A673 (cell line): ENCODE results near the gene P2RY2.

Experiments
- CTCF ChIP-seq: fragments of 300-800, 200-600 bp; sonication (generic); conservative IDR thresholded peaks from 2 replicates; pipeline ENCODE4 v1.5.1; 2017; ENCODE audit warnings: low read depth, mild to moderate bottlenecking, antibody characterized with exemption, low read length, moderate library complexity, mixed read lengths
- EZH2 ChIP-seq: fragments of 200-600 bp; sonication (generic); IDR thresholded peaks from 2 replicates; pipeline ENCODE4 v1.6.1; 2017; ENCODE audit warnings: borderline replicate concordance, low read depth, mild to moderate bottlenecking, mixed read lengths, antibody characterized with exemption, low read length; ENCODE audit not compliant: poor library complexity, severe bottlenecking

- TF ChIP-seq CTCF = peak; percentile 99
- TF ChIP-seq EZH2 = no peak
Observed at GRCh38 chr11:73242251-73243092, 24.4 kb downstream of the P2RY2 start.
